ENCODE results near the gene NUTF2. TPM values are rescaled to one million over a fixed set of nuclear protein-coding genes. Genes with fewer than 3 reads are reported as not detected.

NUTF2 gene
- total RNA-seq, 4 donors from 2014 or later = 31.6 to 153 (median 58.4) TPM

DNA sequence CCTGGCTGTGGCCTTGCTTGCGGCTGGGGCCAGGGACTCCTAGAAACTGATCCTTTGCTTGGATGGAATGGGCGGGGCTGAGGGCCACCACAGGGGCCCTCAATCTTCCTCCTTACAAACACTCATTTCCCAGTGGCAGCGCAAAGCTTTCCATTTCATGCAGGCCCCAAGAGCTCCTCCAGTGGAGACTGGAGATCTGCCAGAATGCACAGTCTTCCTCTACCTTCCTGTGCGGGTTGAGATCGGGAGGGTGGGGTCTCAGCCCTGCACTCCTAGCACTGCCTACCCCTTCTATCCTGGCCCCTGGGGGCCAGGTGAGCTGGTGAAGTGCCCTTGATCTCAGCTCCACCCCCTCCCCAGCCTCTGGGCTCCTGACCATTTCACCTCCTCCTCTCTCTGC lies 39.7 kb downstream of the NUTF2 start:
- DNase-seq = peak in 1 of 2 donors; percentile 49
- WGBS, 2 donors = 64 to 66% methylated on average over 5 of the region's 5 CpGs

GRCh38 chr16:67888331-67888730 lies 41.6 kb downstream of the NUTF2 start:
- Histone ChIP-seq H3K36me3 (peaks cover 3 to 12% of the 10 kb centered on the region in 2 donors), H3K9me3 (no peaks in the 10 kb centered on the region), H3K27ac (no peak overlapping the region), H3K4me3 (replicated peaks in 1 of 3) (no peak overlapping the region), H3K4me1 (peaks cover 0 to 4% of the 10 kb centered on the region in 2 donors), H3K27me3 (no peaks in the 10 kb centered on the region)
- WGBS, 2 donors = 83 to 87% methylated on average over 2 to 3 of the region's 3 CpGs
- TF ChIP-seq, protein P1, sequence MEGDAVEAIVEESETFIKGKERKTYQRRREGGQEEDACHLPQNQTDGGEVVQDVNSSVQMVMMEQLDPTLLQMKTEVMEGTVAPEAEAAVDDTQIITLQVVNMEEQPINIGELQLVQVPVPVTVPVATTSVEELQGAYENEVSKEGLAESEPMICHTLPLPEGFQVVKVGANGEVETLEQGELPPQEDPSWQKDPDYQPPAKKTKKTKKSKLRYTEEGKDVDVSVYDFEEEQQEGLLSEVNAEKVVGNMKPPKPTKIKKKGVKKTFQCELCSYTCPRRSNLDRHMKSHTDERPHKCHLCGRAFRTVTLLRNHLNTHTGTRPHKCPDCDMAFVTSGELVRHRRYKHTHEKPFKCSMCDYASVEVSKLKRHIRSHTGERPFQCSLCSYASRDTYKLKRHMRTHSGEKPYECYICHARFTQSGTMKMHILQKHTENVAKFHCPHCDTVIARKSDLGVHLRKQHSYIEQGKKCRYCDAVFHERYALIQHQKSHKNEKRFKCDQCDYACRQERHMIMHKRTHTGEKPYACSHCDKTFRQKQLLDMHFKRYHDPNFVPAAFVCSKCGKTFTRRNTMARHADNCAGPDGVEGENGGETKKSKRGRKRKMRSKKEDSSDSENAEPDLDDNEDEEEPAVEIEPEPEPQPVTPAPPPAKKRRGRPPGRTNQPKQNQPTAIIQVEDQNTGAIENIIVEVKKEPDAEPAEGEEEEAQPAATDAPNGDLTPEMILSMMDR (IDR thresholded peaks at IDR 0.05) = no peak
- TF ChIP-seq POLR2A (IDR thresholded peaks at IDR 0.05) = no peak
- intact Hi-C loops (cut with DNase I) = no loop called here
- DNase-seq = no peak

More for the DNA sequence above, 39.7 kb downstream of the NUTF2 start:
- Histone ChIP-seq H3K27me3 (no peaks in the 10 kb centered on the region), H3K9me3 (no peaks in the 10 kb centered on the region), H3K27ac (no peak overlapping the region), H3K4me1 (peaks cover 0 to 4% of the 10 kb centered on the region in 2 donors), H3K4me3 (replicated peaks in 1 of 3) (no peak overlapping the region), H3K36me3 (peaks cover 12 to 30% of the 10 kb centered on the region in 2 donors)
- intact Hi-C loops (cut with DNase I) = no loop called here
- TF ChIP-seq, protein P1 (IDR thresholded peaks at IDR 0.05) = no peak
- no peak for TF ChIP-seq POLR2A (IDR thresholded peaks at IDR 0.05)

- no peaks in the 10 kb centered on the region for H3K36me3 ChIP-seq
- TF ChIP-seq POLR2A (IDR thresholded peaks at IDR 0.05) = no peak
- TF ChIP-seq, protein P1 (IDR thresholded peaks at IDR 0.05) = no peak
- intact Hi-C loops (cut with DNase I) = no loop called here
- peaks cover 17 to 31% of the 10 kb centered on the region in 2 donors for H3K4me1 ChIP-seq
- 62 to 75% methylated on average over 5 of the region's 5 CpGs for WGBS, 2 donors
- H3K9me3 ChIP-seq = no peaks in the 10 kb centered on the region
- H3K27me3 ChIP-seq = no peaks in the 10 kb centered on the region
- H3K4me3 ChIP-seq (replicated peaks in 1 of 3) = peak overlapping the region in 1 of 3 donors; percentile 73
- H3K27ac ChIP-seq = no peak overlapping the region
- no peak for DNase-seq
Measured at GRCh38 chr16:67892375-67892774, 45.6 kb downstream of the NUTF2 start.

GRCh38 chr16:67892899-67893742 lies 46.4 kb downstream of the NUTF2 start, which contains the start of gene PSKH1:
PSKH1 (plus strand) TSS chr16:67893254; CDS start chr16:67908750, 15,496 bp downstream.
- WGBS, 2 donors = 0 to 1% methylated on average over 21 to 24 of the region's 90 CpGs
- no peaks in the 10 kb centered on the region for H3K27me3 ChIP-seq
- H3K27ac ChIP-seq = peak within 1 kb of the TSS; percentile 86 to 91 (median 88)
- no peaks in the 10 kb centered on the region for H3K36me3 ChIP-seq
- DNase-seq = peak; percentile 95 to 97
- peak; percentile 53 to 88 for TF ChIP-seq POLR2A (IDR thresholded peaks at IDR 0.05)
- TF ChIP-seq, protein P1 (IDR thresholded peaks at IDR 0.05) = no peak
- intact Hi-C loops (cut with DNase I) = no loop called here
- peak within 1 kb of the TSS; percentile 73 to 96 (median 96) for H3K4me3 ChIP-seq (replicated peaks in 1 of 3)
- no peaks in the 10 kb centered on the region for H3K9me3 ChIP-seq
- H3K4me1 ChIP-seq = peaks cover 17 to 36% of the 10 kb centered on the region in 2 donors

All from thyroid gland (tissue), 4 donors.